ENCODE measurements around the gene INTS6. TPM values are rescaled to one million over a fixed set of nuclear protein-coding genes. Genes with fewer than 3 reads are reported as not detected.

The INTS6 gene
- total RNA-seq, 4 donors from 2014 or later, result 15.3 to 37.0 (median 25.2) TPM

DNA sequence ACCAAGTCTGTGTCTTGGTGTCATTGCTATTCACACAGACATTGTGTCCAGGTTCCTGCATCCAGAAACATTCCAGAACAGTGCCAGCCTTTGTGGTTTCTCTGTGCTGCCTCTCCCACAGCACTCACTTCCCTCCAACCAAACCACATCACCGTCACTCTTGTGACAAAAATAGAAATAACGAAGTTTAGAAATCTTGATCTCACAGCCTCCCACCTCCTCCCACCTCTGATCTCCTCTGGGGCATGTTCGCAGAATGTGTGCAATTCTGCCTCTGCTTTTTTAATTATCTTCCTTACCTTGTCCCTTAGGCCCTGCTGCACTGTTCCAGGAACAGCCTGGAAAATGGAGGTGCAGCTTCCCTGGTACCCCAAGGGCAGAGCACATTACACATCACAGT lies 122.0 kb downstream of the INTS6 start:
- H3K27ac ChIP-seq, result no peak overlapping the region
- H3K36me3 ChIP-seq, result no peaks in the 10 kb centered on the region
- intact Hi-C loops (cut with DNase I; ENCODE audit: low total_unique reads), result no loop called here
- H3K4me1 ChIP-seq, result no peaks in the 10 kb centered on the region
- no peak overlapping the region for H3K4me3 ChIP-seq
- H3K9me3 ChIP-seq, result no peaks in the 10 kb centered on the region
- in situ Hi-C loops (cut with MboI; ENCODE audit: low pct_ligation_motif_present in 1 of 4, low pct_unique_long_range_greater_than_20kb in 1 of 4, low sequenced_read_pairs in 3 of 4), result no loop called here
- no peaks in the 10 kb centered on the region for H3K27me3 ChIP-seq
- no peak for DNase-seq
- WGBS, 2 donors (ENCODE audit: low coverage in 1 of 2), result 61 to 66% methylated on average over 3 of the region's 3 CpGs
- TF ChIP-seq POLR2A (IDR thresholded peaks at IDR 0.05) (no peak), POLR2AphosphoS5 (IDR thresholded peaks at IDR 0.05) (no peak), EP300 (IDR thresholded peaks at IDR 0.05; ENCODE audit: low read depth) (no peak)

DNA sequence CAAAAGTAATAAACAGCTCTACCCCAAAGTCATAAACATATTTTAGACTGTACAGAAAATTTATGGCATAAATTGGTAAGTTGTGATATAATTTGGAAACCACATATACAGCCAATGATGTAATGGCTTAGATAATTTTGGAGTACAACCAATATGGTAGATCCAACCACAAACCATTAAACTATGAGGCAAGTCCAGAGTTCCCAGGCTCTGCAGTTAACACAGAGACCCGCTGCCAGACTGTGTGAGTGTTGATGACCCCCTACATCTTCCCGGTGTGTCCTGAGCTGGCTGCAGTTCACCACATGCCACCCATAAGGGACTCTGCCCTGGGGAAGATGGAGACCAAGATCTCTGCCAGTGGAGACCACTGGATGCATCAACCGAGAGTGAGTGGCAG lies 123.2 kb downstream of the INTS6 start:
- Histone ChIP-seq H3K9me3 (no peaks in the 10 kb centered on the region), H3K4me1 (no peaks in the 10 kb centered on the region), H3K36me3 (no peaks in the 10 kb centered on the region), H3K27me3 (no peaks in the 10 kb centered on the region), H3K27ac (no peak overlapping the region), H3K4me3 (no peak overlapping the region)
- in situ Hi-C loops (cut with MboI; ENCODE audit: low pct_ligation_motif_present in 1 of 4, low pct_unique_long_range_greater_than_20kb in 1 of 4, low sequenced_read_pairs in 3 of 4) (no loop called here), intact Hi-C loops (cut with DNase I; ENCODE audit: low total_unique reads) (no loop called here)
- no peak for DNase-seq
- 93% methylated on average over 3 of the region's 3 CpGs; no CpG with 5 or more reads in 1 of the 2 donors for WGBS, 2 donors (ENCODE audit: low coverage in 1 of 2)
- TF ChIP-seq, protein P1, sequence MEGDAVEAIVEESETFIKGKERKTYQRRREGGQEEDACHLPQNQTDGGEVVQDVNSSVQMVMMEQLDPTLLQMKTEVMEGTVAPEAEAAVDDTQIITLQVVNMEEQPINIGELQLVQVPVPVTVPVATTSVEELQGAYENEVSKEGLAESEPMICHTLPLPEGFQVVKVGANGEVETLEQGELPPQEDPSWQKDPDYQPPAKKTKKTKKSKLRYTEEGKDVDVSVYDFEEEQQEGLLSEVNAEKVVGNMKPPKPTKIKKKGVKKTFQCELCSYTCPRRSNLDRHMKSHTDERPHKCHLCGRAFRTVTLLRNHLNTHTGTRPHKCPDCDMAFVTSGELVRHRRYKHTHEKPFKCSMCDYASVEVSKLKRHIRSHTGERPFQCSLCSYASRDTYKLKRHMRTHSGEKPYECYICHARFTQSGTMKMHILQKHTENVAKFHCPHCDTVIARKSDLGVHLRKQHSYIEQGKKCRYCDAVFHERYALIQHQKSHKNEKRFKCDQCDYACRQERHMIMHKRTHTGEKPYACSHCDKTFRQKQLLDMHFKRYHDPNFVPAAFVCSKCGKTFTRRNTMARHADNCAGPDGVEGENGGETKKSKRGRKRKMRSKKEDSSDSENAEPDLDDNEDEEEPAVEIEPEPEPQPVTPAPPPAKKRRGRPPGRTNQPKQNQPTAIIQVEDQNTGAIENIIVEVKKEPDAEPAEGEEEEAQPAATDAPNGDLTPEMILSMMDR (IDR thresholded peaks at IDR 0.05), result no peak
- TF ChIP-seq POLR2A (IDR thresholded peaks at IDR 0.05), result no peak
- TF ChIP-seq EP300 (IDR thresholded peaks at IDR 0.05; ENCODE audit: low read depth), result no peak
- no peak for TF ChIP-seq POLR2AphosphoS5 (IDR thresholded peaks at IDR 0.05)

DNA sequence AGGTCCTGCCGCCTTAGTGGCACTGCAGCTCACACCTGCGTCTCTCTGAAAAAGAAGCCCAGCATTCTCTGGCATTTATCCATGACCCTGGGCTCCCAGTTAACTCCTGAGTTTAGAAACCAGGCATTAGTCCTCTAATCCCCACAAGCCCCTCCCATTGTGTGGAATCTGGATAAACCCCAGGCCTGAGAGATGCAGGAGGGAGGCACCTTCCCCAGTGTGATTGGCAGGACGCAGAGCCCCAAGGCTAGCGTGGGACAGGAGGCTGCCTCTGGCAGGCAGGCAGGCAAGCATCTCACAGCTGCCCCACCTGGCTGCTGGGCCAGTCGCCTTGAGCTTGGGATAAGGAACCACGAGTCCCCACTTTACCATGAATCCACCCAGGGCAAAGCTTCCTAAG lies 124.3 kb downstream of the INTS6 start:
- H3K27ac ChIP-seq, result no peak overlapping the region
- no peak overlapping the region for H3K4me3 ChIP-seq
- H3K9me3 ChIP-seq, result no peaks in the 10 kb centered on the region
- H3K27me3 ChIP-seq, result no peaks in the 10 kb centered on the region
- no peaks in the 10 kb centered on the region for H3K4me1 ChIP-seq
- H3K36me3 ChIP-seq, result no peaks in the 10 kb centered on the region
- in situ Hi-C loops (cut with MboI; ENCODE audit: low pct_ligation_motif_present in 1 of 4, low pct_unique_long_range_greater_than_20kb in 1 of 4, low sequenced_read_pairs in 3 of 4) (no loop called here), intact Hi-C loops (cut with DNase I; ENCODE audit: low total_unique reads) (no loop called here)
- no peak for DNase-seq
- 80 to 86% methylated on average over 1 to 6 of the region's 6 CpGs for WGBS, 2 donors (ENCODE audit: low coverage in 1 of 2)
- no peak for TF ChIP-seq POLR2AphosphoS5 (IDR thresholded peaks at IDR 0.05)
- TF ChIP-seq EP300 (IDR thresholded peaks at IDR 0.05; ENCODE audit: low read depth), result no peak
- TF ChIP-seq POLR2A (IDR thresholded peaks at IDR 0.05), result no peak
- TF ChIP-seq, protein P1 (IDR thresholded peaks at IDR 0.05), result no peak

DNA sequence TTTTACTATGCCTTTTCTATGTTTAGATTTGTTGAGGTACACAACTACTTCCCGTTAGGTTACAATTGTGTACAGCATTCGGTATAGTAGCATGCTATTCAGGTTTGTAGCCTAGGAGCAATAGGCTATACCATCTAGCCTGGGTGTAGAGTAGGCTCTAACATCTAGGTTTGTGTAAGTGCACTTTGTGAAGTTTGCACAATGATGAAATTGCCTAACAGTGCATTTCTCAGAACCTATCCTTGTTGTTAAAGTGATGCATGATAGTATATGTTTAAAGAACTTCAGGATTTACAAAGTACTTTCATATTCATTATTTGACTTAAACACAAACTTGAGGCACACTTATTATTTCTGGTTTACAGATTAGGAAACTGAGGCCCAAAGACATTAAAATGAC lies 124.9 kb downstream of the INTS6 start:
- intact Hi-C loops (cut with DNase I; ENCODE audit: low total_unique reads) (no loop called here), in situ Hi-C loops (cut with MboI; ENCODE audit: low pct_ligation_motif_present in 1 of 4, low pct_unique_long_range_greater_than_20kb in 1 of 4, low sequenced_read_pairs in 3 of 4) (no loop called here)
- H3K27ac ChIP-seq, result no peak overlapping the region
- H3K4me3 ChIP-seq, result no peak overlapping the region
- H3K4me1 ChIP-seq, result no peaks in the 10 kb centered on the region
- no peaks in the 10 kb centered on the region for H3K27me3 ChIP-seq
- DNase-seq, result no peak
- no peaks in the 10 kb centered on the region for H3K36me3 ChIP-seq
- 92% methylated on average over 2 of the region's 2 CpGs; no CpG with 5 or more reads in 1 of the 2 donors for WGBS, 2 donors (ENCODE audit: low coverage in 1 of 2)
- TF ChIP-seq EP300 (IDR thresholded peaks at IDR 0.05; ENCODE audit: low read depth) (no peak), POLR2AphosphoS5 (IDR thresholded peaks at IDR 0.05) (no peak), POLR2A (IDR thresholded peaks at IDR 0.05) (no peak)
- TF ChIP-seq, protein P1 (IDR thresholded peaks at IDR 0.05), result no peak
- H3K9me3 ChIP-seq, result no peaks in the 10 kb centered on the region

DNA sequence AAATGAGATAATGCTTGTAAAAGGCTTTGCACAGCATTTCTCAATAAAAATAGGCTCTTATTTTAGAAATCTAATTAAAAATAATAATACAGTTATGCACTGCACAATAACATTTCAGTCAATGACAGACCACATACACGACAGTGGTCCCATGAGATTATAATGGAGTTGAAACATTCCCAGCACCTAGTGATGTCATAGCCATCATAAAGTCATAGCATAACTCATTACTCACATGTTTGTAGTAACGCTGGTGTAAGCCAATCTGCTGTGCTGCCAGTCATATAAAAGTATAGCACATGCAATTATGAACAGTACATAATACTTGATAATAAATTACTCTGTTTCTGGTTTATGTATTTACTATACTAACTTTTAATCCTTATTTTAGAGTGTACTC lies 126.1 kb downstream of the INTS6 start:
- 74 to 91% methylated on average over 2 of the region's 2 CpGs for WGBS, 2 donors (ENCODE audit: low coverage in 1 of 2)
- H3K27ac ChIP-seq, result no peak overlapping the region
- no peak overlapping the region for H3K4me3 ChIP-seq
- DNase-seq, result no peak
- TF ChIP-seq POLR2A (IDR thresholded peaks at IDR 0.05), result no peak
- TF ChIP-seq POLR2AphosphoS5 (IDR thresholded peaks at IDR 0.05), result no peak
- TF ChIP-seq, protein P1 (IDR thresholded peaks at IDR 0.05), result no peak
- no peak for TF ChIP-seq EP300 (IDR thresholded peaks at IDR 0.05; ENCODE audit: low read depth)
- in situ Hi-C loops (cut with MboI; ENCODE audit: low pct_ligation_motif_present in 1 of 4, low pct_unique_long_range_greater_than_20kb in 1 of 4, low sequenced_read_pairs in 3 of 4), result no loop called here
- H3K4me1 ChIP-seq, result no peaks in the 10 kb centered on the region
- intact Hi-C loops (cut with DNase I; ENCODE audit: low total_unique reads), result no loop called here
- H3K36me3 ChIP-seq, result no peaks in the 10 kb centered on the region
- H3K27me3 ChIP-seq, result no peaks in the 10 kb centered on the region
- H3K9me3 ChIP-seq, result no peaks in the 10 kb centered on the region
